GM19043 (cell line): ENCODE measurements around the gene TUFM.
"Not testable (repeated sequence)": the region's sequence is repeated elsewhere in the genome, so short reads cannot be mapped to it uniquely, and the experiment has no call there.

Source experiments
- ATAC-seq: cut with Tn5 transposase; IDR thresholded peaks from one replicate; pipeline ENCODE4 v1.9.1; 2021; ENCODE audit warnings: low read depth; ENCODE audit not compliant: unreplicated experiment

The TUFM gene

DNA sequence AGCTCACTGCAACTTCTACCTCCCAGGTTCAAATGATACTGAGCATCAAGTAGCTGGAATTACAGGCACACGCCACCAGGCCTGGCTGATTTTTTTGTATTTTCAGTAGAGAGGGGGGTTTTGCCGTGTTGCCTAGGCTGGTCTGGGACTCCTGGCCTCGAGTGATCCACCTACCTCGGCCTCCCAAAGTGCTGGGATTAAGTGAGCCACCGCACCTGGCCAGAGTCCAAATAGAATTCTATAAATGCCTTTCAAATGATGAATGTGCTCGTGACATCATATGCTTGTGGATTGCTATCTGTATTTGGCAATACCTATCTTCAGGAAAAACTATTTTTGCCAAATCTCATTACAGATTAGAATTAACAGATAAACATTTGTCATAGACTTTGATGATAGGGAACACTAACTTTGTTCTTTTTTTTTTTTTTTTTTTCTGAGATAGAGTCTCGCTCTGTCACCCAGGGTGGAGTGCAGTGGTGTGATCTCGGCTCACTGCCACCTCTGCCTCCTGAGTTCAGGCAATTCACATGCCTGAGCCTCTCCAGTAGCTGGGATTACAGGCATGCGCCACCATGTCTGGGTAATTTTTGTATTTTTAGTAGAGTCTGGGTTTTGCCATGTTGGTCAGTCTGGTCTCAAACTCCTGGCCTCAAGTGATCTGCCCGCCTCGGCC, 38.6 kb downstream of the TUFM start:
- not testable (repeated sequence) for ATAC-seq

DNA sequence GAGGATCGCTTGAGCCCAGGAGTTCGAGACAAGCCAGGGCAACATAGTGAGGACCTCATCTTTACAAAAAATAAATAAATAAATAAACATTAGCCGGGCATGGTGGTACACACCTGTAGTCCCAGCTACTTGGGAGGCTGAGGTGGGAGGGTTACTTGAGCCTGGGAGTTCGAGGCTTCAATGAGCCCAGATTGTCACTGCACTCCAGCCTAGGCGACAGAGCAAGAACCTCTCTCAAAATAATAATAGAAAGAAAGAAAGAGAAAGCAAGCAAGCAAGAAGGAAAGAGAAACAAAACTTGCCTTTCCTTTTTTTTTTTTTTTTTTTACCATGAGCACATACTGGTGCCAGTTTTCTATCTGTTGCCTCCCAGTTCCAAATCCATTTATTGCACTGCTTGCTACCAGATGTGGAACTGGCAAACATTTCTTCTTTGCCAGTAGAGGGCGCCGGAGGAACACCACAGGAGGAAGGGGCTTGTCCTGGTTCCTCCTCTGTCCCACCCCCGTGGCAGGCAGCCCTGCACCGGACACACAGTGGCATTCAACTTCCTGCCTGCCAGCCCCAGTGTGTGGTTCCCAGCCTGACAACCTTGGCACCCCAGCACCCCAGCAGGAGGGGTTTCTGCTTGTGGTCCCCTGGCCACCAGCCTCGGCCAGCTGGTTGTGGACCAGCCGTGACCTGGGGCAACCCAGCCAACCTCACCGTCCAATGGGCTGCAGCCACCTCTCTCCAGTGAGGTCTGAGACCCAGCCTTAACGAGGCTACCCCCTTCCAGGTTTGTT, 43.7 kb downstream of the TUFM start:
- not testable (repeated sequence) for ATAC-seq
